Urothelium cell line (cell line): ENCODE data around the gene ANKRD36.
"Not testable (repeated sequence)": the region's sequence is repeated elsewhere in the genome, so short reads cannot be mapped to it uniquely, and the experiment has no call there.

Source experiments
- DNase-seq: peaks from one replicate; pipeline ENCODE4 v3.0.0; 2011; ENCODE audit warnings: low spot score, mixed read lengths
- FAIRE-seq: peaks from 2 replicates; lab custom pipeline; 2011; peaks lifted over from hg19 to GRCh38; lab: Jason Lieb, UNC

ANKRD36 gene

DNA sequence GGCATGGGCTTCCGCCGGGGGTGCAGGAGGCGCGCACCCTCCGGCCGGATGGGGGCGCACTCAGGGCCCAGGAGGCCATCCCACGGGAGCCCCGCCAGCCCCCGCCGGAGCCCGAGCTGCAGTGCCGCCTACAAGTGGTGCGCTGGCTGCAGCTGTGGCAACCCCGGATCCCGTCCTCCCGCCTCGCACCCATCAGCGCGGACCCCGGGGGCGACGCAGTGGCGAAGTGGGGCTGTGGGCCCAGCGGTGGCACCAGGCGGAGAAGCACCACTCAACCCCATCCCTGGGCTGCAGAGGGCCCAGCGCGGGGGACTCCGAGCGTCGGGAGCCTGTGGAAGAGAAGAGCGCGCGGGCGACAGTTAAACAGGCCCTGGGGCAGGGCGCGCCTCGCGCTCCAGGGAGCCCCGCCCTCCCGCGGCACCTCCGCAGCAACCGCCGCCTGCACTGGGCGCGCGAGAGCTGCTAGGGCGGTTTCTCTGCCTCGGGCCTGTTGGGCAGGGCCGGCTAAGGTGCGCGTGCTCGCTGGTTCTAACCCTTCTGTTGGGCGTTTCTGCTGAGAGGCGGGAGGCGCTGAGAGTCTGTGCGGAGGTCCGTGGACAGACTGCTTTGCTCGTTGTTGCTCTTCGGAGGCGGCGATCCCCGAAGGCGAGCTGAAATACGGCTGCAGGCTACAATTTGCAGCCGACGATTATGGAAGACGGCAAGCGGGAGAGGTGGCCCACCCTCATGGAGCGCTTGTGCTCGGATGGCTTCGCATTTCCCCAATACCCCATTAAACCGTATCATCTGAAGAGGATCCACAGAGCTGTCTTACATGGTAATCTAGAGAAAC, at the start of gene ANKRD36:
Gene ANKRD36 (plus strand): TSS at position 104 of the 832 bp plus-strand sequence. CDS start 587 bp downstream, at position 691.
- not testable (repeated sequence) for FAIRE-seq
- DNase-seq, result peak; percentile 81

DNA sequence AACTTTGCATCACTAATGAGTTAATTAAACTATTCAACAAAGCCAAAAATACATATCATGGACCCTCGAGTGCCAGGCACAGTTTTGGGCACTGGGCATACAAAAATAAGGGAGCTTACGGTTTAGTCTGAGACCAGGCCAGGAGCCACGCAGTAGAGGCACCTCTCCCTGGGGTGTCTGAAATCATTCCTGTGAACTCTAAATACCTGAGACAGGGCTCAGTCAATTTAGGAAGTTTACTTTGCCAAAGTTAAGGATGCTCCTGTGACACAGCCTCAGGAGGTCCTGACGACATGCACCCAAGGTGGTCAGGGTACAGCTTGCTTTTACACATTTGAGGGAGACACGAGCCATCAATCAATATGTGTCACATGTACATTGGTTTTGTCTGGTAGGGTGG, 46.9 kb upstream of the ANKRD36 start:
- DNase-seq, FAIRE-seq: not testable (repeated sequence)

DNA sequence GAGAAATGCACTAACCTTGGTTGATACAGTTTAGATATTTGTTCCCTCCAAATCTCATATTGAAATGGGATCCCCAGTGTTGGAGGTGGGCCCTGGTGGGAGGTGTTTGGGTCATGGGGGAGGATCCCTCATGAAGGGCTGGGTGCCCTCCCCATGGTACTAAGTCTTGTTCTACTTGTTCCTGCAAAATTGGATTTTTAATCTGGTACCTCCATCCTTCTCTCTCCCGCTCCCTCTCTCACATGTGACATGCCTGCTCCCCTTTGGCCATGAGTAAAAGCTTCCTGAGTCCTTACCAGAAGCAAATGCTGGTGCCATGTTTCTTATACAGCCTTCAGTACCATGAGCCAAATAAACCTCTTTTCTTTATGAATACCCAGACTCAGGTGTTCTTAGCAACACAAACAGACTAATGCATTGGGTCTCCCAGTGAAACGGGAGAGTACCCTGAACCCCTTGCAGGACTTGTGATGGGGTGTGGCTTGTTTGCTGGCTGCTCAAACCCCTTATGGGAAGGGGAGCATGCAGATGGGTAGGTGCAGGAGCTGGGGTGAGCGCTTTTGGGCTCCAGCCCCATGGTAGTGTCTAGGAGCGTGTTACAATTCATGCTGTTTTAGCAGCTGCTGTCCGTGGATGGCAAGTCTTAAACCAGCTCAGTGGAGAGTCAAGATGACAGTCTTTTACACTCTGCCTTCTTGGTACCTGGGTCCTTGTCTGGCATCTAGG, 45.5 kb upstream of the ANKRD36 start:
- DNase-seq (no peak), FAIRE-seq (no peak)

DNA sequence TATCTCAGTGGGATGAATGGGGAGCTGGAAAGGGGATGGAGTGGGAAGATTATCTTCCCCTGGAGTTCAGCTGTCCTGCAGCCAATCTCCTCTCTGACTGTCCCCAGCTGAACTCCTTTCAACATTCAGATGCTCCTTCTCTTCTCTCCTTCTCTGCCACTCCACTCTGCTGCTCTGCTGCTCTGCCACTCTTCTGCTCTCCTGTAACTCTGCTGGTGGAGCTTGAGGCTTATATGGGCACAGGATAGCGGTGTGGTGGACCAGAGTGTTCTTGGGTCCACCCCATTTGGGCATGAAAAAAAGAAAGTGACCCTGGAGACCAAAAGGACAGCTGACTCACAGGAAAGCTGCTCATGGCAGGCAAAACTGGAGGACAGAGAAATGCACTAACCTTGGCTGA, 44.9 kb upstream of the ANKRD36 start:
- FAIRE-seq (no peak), DNase-seq (no peak)

GRCh38 chr2:97068722-97069121, 44.2 kb upstream of the ANKRD36 start:
- DNase-seq, FAIRE-seq: not testable (repeated sequence)

GRCh38 chr2:97070915-97071314, 42.0 kb upstream of the ANKRD36 start:
- DNase-seq, FAIRE-seq: not testable (repeated sequence)

DNA sequence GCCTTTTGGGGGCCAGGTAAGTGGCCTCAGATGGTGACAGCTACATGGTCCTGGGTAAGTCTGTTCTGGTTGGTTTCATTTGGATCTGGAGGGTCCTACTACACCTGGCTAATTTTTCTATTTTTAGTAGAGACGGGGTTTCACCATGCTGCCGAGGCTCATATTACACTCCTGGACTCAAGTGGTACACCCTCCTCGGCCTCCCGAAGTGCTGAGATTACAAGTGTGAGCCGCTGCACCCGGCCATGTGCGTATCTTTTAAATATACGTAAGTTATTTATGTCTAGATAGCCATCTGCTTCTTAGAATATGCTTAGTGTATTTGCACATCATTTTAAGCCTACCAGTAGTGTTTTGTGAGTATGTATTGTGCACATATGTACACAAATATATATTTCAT, 35.7 kb upstream of the ANKRD36 start:
- not testable (repeated sequence) for FAIRE-seq, DNase-seq

DNA sequence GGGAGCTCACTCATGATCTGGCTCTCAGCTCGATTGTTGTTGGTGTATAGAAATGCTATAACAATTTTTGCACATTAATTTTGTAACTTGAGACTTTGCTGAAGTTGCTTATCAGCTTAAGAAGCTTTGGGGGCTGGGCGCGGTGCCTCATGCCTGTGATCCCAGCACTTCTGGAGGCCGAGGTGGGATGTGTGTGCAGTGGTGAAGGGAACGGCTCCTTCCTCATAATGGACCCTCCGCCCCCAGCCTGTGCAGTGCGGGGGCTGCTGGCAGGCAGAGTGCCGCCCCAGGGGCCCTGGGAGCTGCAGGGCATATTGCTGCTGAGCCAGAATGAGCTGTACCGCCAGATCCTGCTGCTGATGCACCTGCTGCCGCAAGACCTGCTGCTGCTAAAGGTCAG, 32.1 kb upstream of the ANKRD36 start:
- DNase-seq, FAIRE-seq: not testable (repeated sequence)

DNA sequence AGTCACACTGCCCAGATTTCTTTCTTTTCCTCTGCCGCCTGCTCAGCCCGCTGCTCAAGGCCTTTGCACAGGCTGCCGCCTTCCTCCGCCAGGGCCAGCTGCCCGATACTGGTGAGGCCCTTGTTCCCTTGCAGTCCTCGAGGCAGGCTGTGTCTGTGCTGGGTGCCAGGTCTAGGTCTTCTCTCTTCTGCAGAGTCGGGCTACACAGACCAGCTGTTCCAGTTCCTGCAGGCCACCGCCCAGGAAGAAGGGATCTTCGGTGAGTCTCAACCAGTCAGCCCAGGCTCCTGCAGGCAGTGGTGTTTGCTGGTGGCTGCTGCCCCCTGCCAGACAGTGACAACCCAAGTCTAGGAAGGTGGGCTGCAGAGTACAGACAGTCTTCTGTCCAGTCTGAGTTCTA, 30.7 kb upstream of the ANKRD36 start:
- not testable (repeated sequence) for FAIRE-seq, DNase-seq

- FAIRE-seq, DNase-seq: not testable (repeated sequence)
Observed at GRCh38 chr2:97083516-97083915, 29.4 kb upstream of the ANKRD36 start.

DNA sequence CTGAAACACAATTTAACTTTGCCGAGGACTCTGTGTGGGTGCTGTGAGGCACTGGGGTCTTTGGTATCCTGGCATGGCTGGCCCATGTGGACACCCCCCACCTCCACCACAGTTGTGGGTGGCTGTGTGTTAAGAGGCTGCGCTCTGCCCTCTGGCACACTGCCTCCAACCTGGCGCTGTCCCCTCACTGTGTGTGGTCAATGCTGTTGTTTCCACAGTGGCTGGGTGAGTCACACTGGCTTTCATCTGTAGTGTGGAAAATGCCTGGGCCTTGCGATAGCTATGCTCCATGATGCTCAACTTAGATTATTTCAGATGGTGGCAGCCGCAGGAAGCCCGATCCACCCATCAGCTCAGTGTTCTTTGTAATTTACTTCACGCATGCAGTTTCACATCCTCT, 27.9 kb upstream of the ANKRD36 start:
- DNase-seq, FAIRE-seq: not testable (repeated sequence)

GRCh38 chr2:97088706-97089105, 24.2 kb upstream of the ANKRD36 start:
- not testable (repeated sequence) for DNase-seq, FAIRE-seq

DNA sequence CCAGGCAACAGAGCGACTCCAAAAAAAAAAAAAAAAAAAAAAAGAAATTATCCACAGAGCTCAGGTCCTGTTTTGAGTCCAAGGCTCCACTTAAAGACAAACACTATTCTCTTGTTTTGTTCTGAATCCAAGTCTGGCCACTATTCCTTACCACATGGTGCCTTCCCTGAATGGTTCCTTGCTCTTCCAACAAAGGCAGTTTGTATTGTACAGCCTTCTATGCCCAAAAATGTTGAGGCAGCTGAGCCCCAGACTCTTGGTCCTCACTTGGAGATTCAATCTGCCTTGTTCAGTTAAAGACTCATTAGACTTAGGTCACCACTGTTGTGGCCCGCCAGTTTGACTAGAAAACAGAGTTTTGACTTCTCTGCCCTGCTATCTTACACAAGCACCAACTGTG, 20.0 kb upstream of the ANKRD36 start:
- DNase-seq, FAIRE-seq: not testable (repeated sequence)

GRCh38 chr2:97093983-97094771, 18.8 kb upstream of the ANKRD36 start:
- peak; percentile 80 for FAIRE-seq
- DNase-seq, result not testable (repeated sequence)

- peak; percentile 73 for DNase-seq
- FAIRE-seq, result not testable (repeated sequence)
Observed at GRCh38 chr2:97094772-97095611, 18.0 kb upstream of the ANKRD36 start, which contains the start of gene FAHD2B. Gene FAHD2B (minus strand): TSS chr2:97094882. CDS start chr2:97091706, 3,176 bp downstream.

DNA sequence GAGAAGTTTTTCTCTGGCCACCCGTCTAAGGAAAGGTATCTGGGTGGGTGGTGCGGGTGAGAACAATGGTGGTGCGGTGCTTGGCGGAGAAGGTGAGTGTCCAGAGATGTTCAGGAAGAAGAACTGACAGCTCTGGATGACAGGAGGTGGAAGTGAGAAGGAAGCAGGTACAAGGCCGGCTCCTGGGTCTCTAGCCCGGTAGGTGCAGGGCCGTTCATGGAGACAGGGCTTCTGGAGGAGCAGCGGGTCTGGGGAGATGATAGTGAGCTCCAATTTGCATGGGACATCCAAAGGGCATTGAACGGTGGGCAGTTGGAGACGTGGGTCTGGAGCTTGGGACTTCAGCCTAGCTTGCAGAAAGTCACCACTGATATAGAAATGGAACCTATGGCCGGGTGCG, 17.3 kb upstream of the ANKRD36 start:
- DNase-seq (no peak), FAIRE-seq (no peak)

- not testable (repeated sequence) for DNase-seq, FAIRE-seq
Observed at GRCh38 chr2:97098786-97099372, 14.1 kb upstream of the ANKRD36 start.

GRCh38 chr2:97106878-97107277, 6.1 kb upstream of the ANKRD36 start:
- FAIRE-seq, DNase-seq: not testable (repeated sequence)

GRCh38 chr2:97111246-97111645, 1.7 kb upstream of the ANKRD36 start:
- DNase-seq, FAIRE-seq: not testable (repeated sequence)
